ENCODE results near the gene EXTL2.

DNA sequence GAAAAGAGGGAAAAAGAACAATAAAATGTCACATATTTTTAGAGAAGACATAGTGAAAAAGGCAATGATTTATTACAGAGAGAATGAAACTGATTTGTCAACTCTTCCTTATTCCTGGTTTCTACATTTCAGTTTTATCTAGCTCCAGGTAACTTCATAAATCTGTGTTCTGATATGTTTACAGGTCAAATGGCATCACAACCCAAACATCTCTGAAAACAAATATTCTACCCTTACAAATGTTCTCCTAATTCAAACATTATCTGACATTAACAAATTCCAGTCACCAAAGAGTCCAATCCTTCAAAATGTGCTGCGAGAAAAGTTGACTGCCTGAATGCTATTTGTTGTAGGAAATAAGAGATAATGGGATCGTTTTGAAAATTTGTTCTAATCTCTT, 20.2 kb downstream of the EXTL2 start:
- TF ChIP-seq GATA2 (IDR thresholded peaks at IDR 0.05; ENCODE audit: low read depth, low read length) = no peak
- no peak for TF ChIP-seq GATA3 (IDR thresholded peaks at IDR 0.05; ENCODE audit: low read depth, low read length)
